ENCODE data around the gene MIDN. TPM values are rescaled to one million over a fixed set of nuclear protein-coding genes. Genes with fewer than 3 reads are reported as not detected.

MIDN gene
- total and polyA plus RNA-seq, 2 of the 4 experiments (the other 2 are of a cell fraction), result 2.5 to 26.0 TPM

GRCh38 chr19:1269478-1270212, 21.3 kb downstream of the MIDN start (continued):
- TF ChIP-seq RAD21 (IDR thresholded peaks at IDR 0.05; ENCODE audit: low read length) (no peak), RFX5 (IDR thresholded peaks at IDR 0.05; ENCODE audit: low read depth, low read length) (no peak), MAZ (IDR thresholded peaks at IDR 0.05; ENCODE audit: borderline replicate concordance, low read depth, low read length) (no peak), BHLHE40 (IDR thresholded peaks at IDR 0.05; ENCODE audit: low read depth, low read length) (no peak), MXI1 (IDR thresholded peaks at IDR 0.05; ENCODE audit: borderline replicate concordance, low read depth, low read length) (peak; percentile 95; the same call in 1 of the 2 replicates)
